ENCODE data around the gene RAPGEF5. TPM values are rescaled to one million over a fixed set of nuclear protein-coding genes. Genes with fewer than 3 reads are reported as not detected.

Gene RAPGEF5
- total RNA-seq, 1 experiment from 2014 or later = 13.3 TPM

GRCh38 chr7:22150221-22150620, 206.7 kb downstream of the RAPGEF5 start:
- Histone ChIP-seq H2BK12ac (ENCODE audit: insufficient read length, low read depth, low read length) (no peak overlapping the region), H3T11ph (ENCODE audit: low read length) (no peak overlapping the region), H3K56ac (ENCODE audit: insufficient read length, low read depth, low read length) (no peak overlapping the region), H3K23me2 (ENCODE audit: insufficient read length, low read depth, low read length, poor library complexity, severe bottlenecking) (no peaks in the 10 kb centered on the region), H3K4me1 (ENCODE audit: insufficient read depth, low read length) (no peaks in the 10 kb centered on the region), H2AK5ac (ENCODE audit: insufficient read length, low read length) (no peak overlapping the region), H3K79me2 (ENCODE audit: insufficient read depth, low read length) (no peaks in the 10 kb centered on the region), H4K5ac (ENCODE audit: insufficient read length, low read depth, low read length) (no peak overlapping the region), H2AFZ (ENCODE audit: low read length) (no peak overlapping the region), H3K14ac (ENCODE audit: insufficient read depth, low read length) (no peak overlapping the region), H3K9me3 (ENCODE audit: control insufficient read depth, low read depth, low read length) (no peaks in the 10 kb centered on the region), H3K4me2 (ENCODE audit: insufficient read depth, insufficient read length, low read length) (no peak overlapping the region), H3K27me3 (ENCODE audit: insufficient read depth, low read length) (no peaks in the 10 kb centered on the region), H3K4ac (ENCODE audit: low read depth, low read length) (no peak overlapping the region), H3K79me1 (ENCODE audit: insufficient read depth, low read depth, low read length, poor library complexity, severe bottlenecking) (no peaks in the 10 kb centered on the region), H2BK20ac (ENCODE audit: low read depth, low read length, poor library complexity, severe bottlenecking) (no peak overlapping the region), H3K9ac (ENCODE audit: extremely low read depth, insufficient read length, low read length) (no peak overlapping the region), H3K23ac (ENCODE audit: insufficient read length, low read depth, low read length) (no peak overlapping the region), H2BK15ac (ENCODE audit: low read depth, low read length) (no peak overlapping the region), H4K20me1 (ENCODE audit: control insufficient read depth, insufficient read depth, insufficient read length) (no peaks in the 10 kb centered on the region), H2BK120ac (ENCODE audit: low read depth, low read length, poor library complexity, severe bottlenecking) (no peak overlapping the region), H3K18ac (ENCODE audit: insufficient read length, low read depth, low read length) (no peak overlapping the region), H3K27ac (ENCODE audit: insufficient read length, low read depth, low read length) (no peak overlapping the region), H2BK5ac (ENCODE audit: insufficient read length, low read length) (no peak overlapping the region), H4K8ac (replicated peaks; ENCODE audit: insufficient read length, low read depth, low read length) (no peak overlapping the region), H4K91ac (ENCODE audit: insufficient read length, low read depth, low read length) (no peak overlapping the region)
- H3K9me3 Mint-ChIP-seq = no peaks in the 10 kb centered on the region; a peak in 1 of 5 replicates
- H3K27me3 Mint-ChIP-seq (ENCODE audit: low read depth) = no peaks in the 10 kb centered on the region
- peaks cover 20 to 26% of the 10 kb centered on the region in 2 experiments for H3K4me1 Mint-ChIP-seq
- DNase-seq = no peak
- WGBS (ENCODE audit: extremely low coverage, insufficient read length, low lambda C conversion rate) = no CpG with 5 or more reads among the region's 5 CpGs
- TF ChIP-seq, protein P1, sequence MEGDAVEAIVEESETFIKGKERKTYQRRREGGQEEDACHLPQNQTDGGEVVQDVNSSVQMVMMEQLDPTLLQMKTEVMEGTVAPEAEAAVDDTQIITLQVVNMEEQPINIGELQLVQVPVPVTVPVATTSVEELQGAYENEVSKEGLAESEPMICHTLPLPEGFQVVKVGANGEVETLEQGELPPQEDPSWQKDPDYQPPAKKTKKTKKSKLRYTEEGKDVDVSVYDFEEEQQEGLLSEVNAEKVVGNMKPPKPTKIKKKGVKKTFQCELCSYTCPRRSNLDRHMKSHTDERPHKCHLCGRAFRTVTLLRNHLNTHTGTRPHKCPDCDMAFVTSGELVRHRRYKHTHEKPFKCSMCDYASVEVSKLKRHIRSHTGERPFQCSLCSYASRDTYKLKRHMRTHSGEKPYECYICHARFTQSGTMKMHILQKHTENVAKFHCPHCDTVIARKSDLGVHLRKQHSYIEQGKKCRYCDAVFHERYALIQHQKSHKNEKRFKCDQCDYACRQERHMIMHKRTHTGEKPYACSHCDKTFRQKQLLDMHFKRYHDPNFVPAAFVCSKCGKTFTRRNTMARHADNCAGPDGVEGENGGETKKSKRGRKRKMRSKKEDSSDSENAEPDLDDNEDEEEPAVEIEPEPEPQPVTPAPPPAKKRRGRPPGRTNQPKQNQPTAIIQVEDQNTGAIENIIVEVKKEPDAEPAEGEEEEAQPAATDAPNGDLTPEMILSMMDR (conservative IDR thresholded peaks at IDR 0.05) = no peak
- H3K36me3 Mint-ChIP-seq (ENCODE audit: insufficient read depth in 1 of 3, low read depth in 3 of 3) = peaks cover 0 to 9% (median 3%) of the 10 kb centered on the region in 3 experiments; a peak in 2 of 7 replicates
- no peak overlapping the region for H3K27ac Mint-ChIP-seq
- no peak overlapping the region for H3K4me3 Mint-ChIP-seq

Measured in H9 (cell line).